Panc1 (cell line): ENCODE data around the gene CUL7. TPM values are rescaled to one million over a fixed set of nuclear protein-coding genes. Genes with fewer than 3 reads are reported as not detected.

Experiments used
- ATAC-seq: fragments of 200-7000 bp; cut with Tn5 transposase; 2 replicates; pipeline ENCODE4 v1.9.1; 2020; ENCODE audit warnings: mild to moderate bottlenecking, moderate library complexity
- BruUV-seq: library from RNA; stranded (reverse); fragments of 400-500 nt; replicated peaks from 2 replicates; lab custom pipeline; 2021; lab: Mats Ljungman, UMichigan
- CTCF ChIA-PET: fragments of 300-600 bp; sonication (Branson Sonifier 250); formaldehyde crosslinking; loops from one replicate; lab custom pipeline; 2022; ENCODE audit warnings: antibody characterized with exemption; lab: Charles Lee
- POLR2A ChIA-PET: fragments of 300-600 bp; sonication (Branson Sonifier 250); formaldehyde crosslinking; loops from one replicate; lab custom pipeline; 2022; ENCODE audit warnings: antibody characterized with exemption; lab: Charles Lee
- DNase-seq: peaks from one replicate; pipeline ENCODE4 v3.0.0-alpha.2; 2010; ENCODE audit warnings: low read depth, low spot score
- H3K27ac ChIP-seq: 2 replicates; pipeline ENCODE4 v1.5.1; 2011; ENCODE audit warnings: mild to moderate bottlenecking, low read length, inconsistent platforms
- H3K27me3 ChIP-seq: fragments of 200-500 bp; sonication (Bioruptor generic); 2 replicates; pipeline ENCODE4 v1.6.0; 2014; ENCODE audit warnings: low read length, inconsistent platforms; ENCODE audit not compliant: control insufficient read depth, insufficient read depth
- H3K36me3 ChIP-seq: fragments of 200-500 bp; sonication (Bioruptor generic); 2 replicates; pipeline ENCODE4 v1.5.1; 2014; ENCODE audit warnings: inconsistent platforms, mild to moderate bottlenecking, low read length, moderate library complexity; ENCODE audit not compliant: control insufficient read depth, insufficient read depth
- H3K4me1 ChIP-seq: 2 replicates; pipeline ENCODE4 v1.5.1; 2011; ENCODE audit warnings: inconsistent platforms, mild to moderate bottlenecking, low read length, moderate library complexity; ENCODE audit not compliant: control insufficient read depth, insufficient read depth
- H3K4me3 ChIP-seq, 2 experiments: 2 replicates each; pipeline ENCODE4 v1.5.1; 2011 to 2012; ENCODE audit warnings: low read depth in 2 of 2, low read length in 2 of 2, mild to moderate bottlenecking in 2 of 2, inconsistent platforms in 1 of 2, moderate library complexity in 1 of 2
- H3K9me3 ChIP-seq: fragments of 200-500 bp; sonication (Bioruptor generic); 2 replicates; pipeline ENCODE4 v1.5.1; 2014; ENCODE audit warnings: low read depth, mild to moderate bottlenecking, inconsistent platforms, low read length, moderate library complexity; ENCODE audit not compliant: control insufficient read depth, insufficient read depth
- CTCF ChIP-seq: fragments of 450-650 bp; IDR thresholded peaks from 2 replicates; pipeline ENCODE4 v1.5.1; 2017; ENCODE audit warnings: mild to moderate bottlenecking
- POLR2AphosphoS5 ChIP-seq: IDR thresholded peaks from 2 replicates; pipeline ENCODE4 v1.6.1; 2012; ENCODE audit warnings: mild to moderate bottlenecking, low read depth, low read length, moderate library complexity
- REST ChIP-seq, 2 experiments: IDR thresholded peaks; 2 replicates each; pipeline ENCODE4 v1.6.1; 2011 to 2012; ENCODE audit warnings: low read depth in 2 of 2, control low read depth in 1 of 2, low read length in 1 of 2, mild to moderate bottlenecking in 1 of 2, moderate library complexity in 1 of 2; ENCODE audit not compliant: insufficient read depth in 1 of 2
- SIN3A ChIP-seq: IDR thresholded peaks from 2 replicates; pipeline ENCODE4 v1.6.1; 2012; ENCODE audit warnings: low read depth, mild to moderate bottlenecking, low read length, moderate library complexity, borderline replicate concordance; ENCODE audit not compliant: insufficient read depth
- TCF7L2 ChIP-seq: IDR thresholded peaks from 2 replicates; pipeline ENCODE4 v1.6.1; 2011; ENCODE audit warnings: mild to moderate bottlenecking, low read depth, low read length, inconsistent platforms
- in situ Hi-C: cut with HindIII; loops from 2 replicates; pipeline ENCODE4 v1.10.0; 2016; ENCODE audit warnings: low sequenced_read_pairs, low pct_unique_long_range_greater_than_20kb
- intact Hi-C: fragments of 100-400 bp; cut with micrococcal nuclease; formaldehyde crosslinking; loops from one replicate; pipeline ENCODE4 v1.10.0; 2022; ENCODE audit not compliant: unreplicated experiment
- total RNA-seq: library from RNA; stranded (reverse); gene quantifications from one replicate; pipeline ENCODE4 v1.2.1, GENCODE V29; 2021; ENCODE audit not compliant: unreplicated experiment

Gene CUL7
- total RNA-seq, 1 experiment from 2014 or later = 32.1 TPM

- Histone ChIP-seq H3K36me3 (peaks cover 3% of the 10 kb centered on the region), H3K9me3 (no peaks in the 10 kb centered on the region), H3K4me3 (no peak overlapping the region), H3K27me3 (no peaks in the 10 kb centered on the region), H3K4me1 (peaks cover 6% of the 10 kb centered on the region; the same call in 1 of the 2 replicates), H3K27ac (no peak overlapping the region)
- TF ChIP-seq REST (IDR thresholded peaks at IDR 0.05; ENCODE audit: insufficient read depth in 1 of 2, low read depth in 2 of 2, low read length in 1 of 2) (no peak), SIN3A (no peak), CTCF (no peak), POLR2AphosphoS5 (no peak), TCF7L2 (no peak)
- no peak for DNase-seq
- intact Hi-C loops (no loop called here), in situ Hi-C loops (no loop called here)
- ATAC-seq = no peak
- BruUV-seq = no TSS peak
- ChIA-PET CTCF (no interaction called here), POLR2A (interaction anchor here (1.1 kb wide), 1 partner anchor 25 kb away, joined by 3 read pairs; the partner anchor contains the start of gene MEA1)
Observed at GRCh38 chr6:42988486-42989020, 65.1 kb downstream of the CUL7 start.

Other genes starting within 250 kb of the CUL7 start
- gene RPL7L1, start 174.2 kb downstream of the CUL7 start, total RNA-seq = 109 TPM
- not detected for gene PTCRA, start 137.8 kb downstream of the CUL7 start, total RNA-seq
- gene CNPY3, start 124.4 kb downstream of the CUL7 start, total RNA-seq = 72.8 TPM
- 0.72 TPM for gene GNMT, start 93.1 kb downstream of the CUL7 start, total RNA-seq
- 21.7 TPM for gene PEX6, start 74.7 kb downstream of the CUL7 start, total RNA-seq
- gene PPP2R5D, start 69.3 kb downstream of the CUL7 start, total RNA-seq = 63.6 TPM
- gene MEA1, start 39.9 kb downstream of the CUL7 start, total RNA-seq = 111 TPM
- gene KLHDC3, start 39.6 kb downstream of the CUL7 start, total RNA-seq = 60.9 TPM
- gene RRP36, start 32.2 kb downstream of the CUL7 start, total RNA-seq = 106 TPM
- gene MRPL2, start 5.6 kb upstream of the CUL7 start, total RNA-seq = 65.6 TPM
- 22.6 TPM for gene KLC4, start 5.8 kb upstream of the CUL7 start, total RNA-seq
- 240 TPM for gene PTK7, start 22.5 kb upstream of the CUL7 start, total RNA-seq
- gene SRF, start 117.4 kb upstream of the CUL7 start, total RNA-seq = 48.9 TPM
- gene CUL9, start 128.3 kb upstream of the CUL7 start, total RNA-seq = 54.3 TPM
- gene DNPH1, start 175.6 kb upstream of the CUL7 start, total RNA-seq = 67.3 TPM
- gene TTBK1, start 189.6 kb upstream of the CUL7 start, total RNA-seq = 0.10 TPM
- not detected for gene SLC22A7, start 244.4 kb upstream of the CUL7 start, total RNA-seq